Left lung (tissue), 8 donors: Measurements from ENCODE around the gene PRSS22. TPM values are rescaled to one million over a fixed set of nuclear protein-coding genes. Genes with fewer than 3 reads are reported as not detected.

ENCODE experiments used
- polyA plus RNA-seq, 6 donors: library from polyadenylated mRNA; unstranded; fragments of 120-200 nt; gene quantifications; one replicate each; pipeline ENCODE4 v1.2.1, GENCODE V29; 2013; ENCODE audit not compliant: insufficient read length in 6 of 6
- total RNA-seq, 2 donors: library from RNA; stranded (reverse); fragmentation: NEBNext Ultra II Directional; extraction: Animal tissue kit (Norgen Biotek cat#: 25700); gene quantifications; one replicate each; pipeline ENCODE4 v1.2.1, GENCODE V29; 2021
- donor health status: DM: no; HTN: yes; CAD: no.
- donor health status: DM: no; HTN: no; CAD: no.

PRSS22 gene
- total and polyA plus RNA-seq, 8 donors, result 11.9 to 17.3 (median 15.9) TPM

Other genes with a start within 250 kb of the PRSS22 start
- 10 to 100 TPM; 21.3 to 28.3 TPM for gene KCTD5, start 175.6 kb downstream of the PRSS22 start, total RNA-seq
- 10 to 100 TPM; 18.4 to 24.0 (median 21.0) TPM for gene KCTD5, start 175.6 kb downstream of the PRSS22 start, polyA plus RNA-seq
- gene PRSS27, start 137.9 kb downstream of the PRSS22 start, total RNA-seq, result under 1 TPM; 0.45 to 0.70 TPM
- 1 to 10 TPM; 1.9 to 3.3 (median 2.5) TPM for gene PRSS27, start 137.9 kb downstream of the PRSS22 start, polyA plus RNA-seq
- gene SRRM2, start 105.5 kb downstream of the PRSS22 start, total RNA-seq, result 100 to 1,000 TPM; 536 to 562 TPM
- gene SRRM2, start 105.5 kb downstream of the PRSS22 start, polyA plus RNA-seq, result 100 to 1,000 TPM; 574 to 710 (median 657) TPM
- 100 to 1,000 TPM; 200 to 205 TPM for gene ELOB, start 80.9 kb downstream of the PRSS22 start, total RNA-seq
- 100 to 1,000 TPM; 133 to 224 (median 180) TPM for gene ELOB, start 80.9 kb downstream of the PRSS22 start, polyA plus RNA-seq
- not detected for gene PRSS33, start 70.6 kb downstream of the PRSS22 start, total RNA-seq
- under 1 TPM; 0.13 to 0.75 (median 0.25) TPM for gene PRSS33, start 70.6 kb downstream of the PRSS22 start, polyA plus RNA-seq
- not detected for gene PRSS41, start 59.7 kb downstream of the PRSS22 start, total RNA-seq
- not detected for gene PRSS41, start 59.7 kb downstream of the PRSS22 start, polyA plus RNA-seq
- 1 to 10 TPM in 1 of 2 donors, under 1 TPM in 1; 0.90 to 2.5 TPM for gene PRSS21, start 40.9 kb downstream of the PRSS22 start, total RNA-seq
- gene PRSS21, start 40.9 kb downstream of the PRSS22 start, polyA plus RNA-seq, result under 1 TPM in 4 of 6 donors, not detected in 2; 0.25 to 0.38 (median 0.28) TPM
- gene ZG16B, start 27.9 kb downstream of the PRSS22 start, total RNA-seq, result 1 to 10 TPM in 1 of 2 donors, under 1 TPM in 1; 0.61 to 1.4 TPM
- 1 to 10 TPM in 1 of 6 donors, under 1 TPM in 5; 0.27 to 1.2 (median 0.55) TPM for gene ZG16B, start 27.9 kb downstream of the PRSS22 start, polyA plus RNA-seq
- 10 to 100 TPM; 22.1 to 22.4 TPM for gene FLYWCH2, start 25.0 kb upstream of the PRSS22 start, total RNA-seq
- 10 to 100 TPM; 15.6 to 24.5 (median 19.2) TPM for gene FLYWCH2, start 25.0 kb upstream of the PRSS22 start, polyA plus RNA-seq
- 10 to 100 TPM; 29.3 to 29.4 TPM for gene FLYWCH1, start 53.8 kb upstream of the PRSS22 start, total RNA-seq
- gene FLYWCH1, start 53.8 kb upstream of the PRSS22 start, polyA plus RNA-seq, result 10 to 100 TPM; 17.2 to 42.9 (median 23.0) TPM
- not detected for gene KREMEN2, start 106.1 kb upstream of the PRSS22 start, total RNA-seq
- under 1 TPM in 5 of 6 donors, not detected in 1; 0.17 to 0.36 (median 0.20) TPM for gene KREMEN2, start 106.1 kb upstream of the PRSS22 start, polyA plus RNA-seq
- gene PAQR4, start 111.2 kb upstream of the PRSS22 start, total RNA-seq, result 10 to 100 TPM; 17.2 to 20.1 TPM
- gene PAQR4, start 111.2 kb upstream of the PRSS22 start, polyA plus RNA-seq, result 10 to 100 TPM in 5 of 6 donors, 1 to 10 TPM in 1; 9.5 to 16.1 (median 13.8) TPM
- gene PKMYT1, start 122.3 kb upstream of the PRSS22 start, total RNA-seq, result 10 to 100 TPM; 13.9 to 14.3 TPM
- gene PKMYT1, start 122.3 kb upstream of the PRSS22 start, polyA plus RNA-seq, result 10 to 100 TPM; 15.9 to 21.8 (median 18.6) TPM
- gene CLDN9, start 154.8 kb upstream of the PRSS22 start, total RNA-seq, result 1 to 10 TPM in 1 of 2 donors, under 1 TPM in 1; 0.85 to 2.2 TPM
- 1 to 10 TPM; 5.0 to 6.5 (median 6.0) TPM for gene CLDN9, start 154.8 kb upstream of the PRSS22 start, polyA plus RNA-seq
- 1 to 10 TPM in 1 of 2 donors, not detected in 1; 2.3 TPM for gene CLDN6, start 160.0 kb upstream of the PRSS22 start, total RNA-seq
- gene CLDN6, start 160.0 kb upstream of the PRSS22 start, polyA plus RNA-seq, result 100 to 1,000 TPM in 5 of 6 donors, 10 to 100 TPM in 1; 95.0 to 140 (median 116) TPM
- gene TNFRSF12A, start 162.2 kb upstream of the PRSS22 start, total RNA-seq, result 100 to 1,000 TPM; 118 to 126 TPM
- gene TNFRSF12A, start 162.2 kb upstream of the PRSS22 start, polyA plus RNA-seq, result 1 to 10 TPM; 2.6 to 5.4 (median 4.2) TPM
- gene HCFC1R1, start 165.8 kb upstream of the PRSS22 start, total RNA-seq, result 10 to 100 TPM; 45.4 to 66.6 TPM
- gene HCFC1R1, start 165.8 kb upstream of the PRSS22 start, polyA plus RNA-seq, result 10 to 100 TPM; 25.1 to 37.6 (median 31.9) TPM
- 10 to 100 TPM; 24.0 to 38.7 TPM for gene THOC6, start 165.9 kb upstream of the PRSS22 start, total RNA-seq
- gene THOC6, start 165.9 kb upstream of the PRSS22 start, polyA plus RNA-seq, result 10 to 100 TPM; 23.9 to 34.8 (median 26.9) TPM
- 10 to 100 TPM; 10.8 to 18.1 TPM for gene BICDL2, start 178.8 kb upstream of the PRSS22 start, total RNA-seq
- 1 to 10 TPM; 2.5 to 5.5 (median 3.2) TPM for gene BICDL2, start 178.8 kb upstream of the PRSS22 start, polyA plus RNA-seq
- 10 to 100 TPM in 1 of 2 donors, 1 to 10 TPM in 1; 2.4 to 91.9 TPM for gene MMP25, start 188.4 kb upstream of the PRSS22 start, total RNA-seq
- 1 to 10 TPM; 1.8 to 3.5 (median 2.2) TPM for gene MMP25, start 188.4 kb upstream of the PRSS22 start, polyA plus RNA-seq
- 100 to 1,000 TPM; 132 to 310 TPM for gene IL32, start 207.5 kb upstream of the PRSS22 start, total RNA-seq
- gene IL32, start 207.5 kb upstream of the PRSS22 start, polyA plus RNA-seq, result 10 to 100 TPM; 59.4 to 86.9 (median 64.9) TPM
- gene ZSCAN10, start 241.1 kb upstream of the PRSS22 start, total RNA-seq, result not detected
- under 1 TPM in 1 of 6 donors, not detected in 5; 0.13 TPM for gene ZSCAN10, start 241.1 kb upstream of the PRSS22 start, polyA plus RNA-seq